Bronchial epithelial cell (primary cell): Measurements from ENCODE around the gene RCHY1. TPM values are rescaled to one million over a fixed set of nuclear protein-coding genes. Genes with fewer than 3 reads are reported as not detected.
"Not testable (repeated sequence)": the region's sequence is repeated elsewhere in the genome, so short reads cannot be mapped to it uniquely, and the experiment has no call there.

ENCODE experiments used
- DNase-seq: peaks from one replicate; pipeline ENCODE4 v3.0.0-alpha.2; 2010; ENCODE audit warnings: low read depth
- FAIRE-seq: peaks from 2 replicates; lab custom pipeline; 2011; peaks lifted over from hg19 to GRCh38; lab: Jason Lieb, UNC
- H3K27me3 ChIP-seq: 2 replicates; pipeline ENCODE4 v1.5.1; 2011; ENCODE audit warnings: low read length; ENCODE audit not compliant: control insufficient read depth, insufficient read depth
- H3K36me3 ChIP-seq: 2 replicates; pipeline ENCODE4 v1.5.1; 2011; ENCODE audit warnings: low read length; ENCODE audit not compliant: control insufficient read depth, insufficient read depth
- H3K4me3 ChIP-seq: 2 replicates; pipeline ENCODE4 v1.5.1; 2011; ENCODE audit warnings: mild to moderate bottlenecking, low read depth, low read length, control low read depth
- CTCF ChIP-seq: IDR thresholded peaks from 2 replicates; pipeline ENCODE4 v1.5.1; 2011; ENCODE audit warnings: mild to moderate bottlenecking, moderate library complexity, low read length, control low read depth, inconsistent platforms; ENCODE audit not compliant: insufficient read depth, severe bottlenecking
- total RNA-seq: library from RNA; depleted of rRNA; stranded (reverse); fragments of >200 nt; gene quantifications from 2 replicates; pipeline ENCODE4 v1.2.1, GENCODE V29; 2014

RCHY1 gene
- total RNA-seq, 1 donor from 2014 or later = 22.6 TPM

DNA sequence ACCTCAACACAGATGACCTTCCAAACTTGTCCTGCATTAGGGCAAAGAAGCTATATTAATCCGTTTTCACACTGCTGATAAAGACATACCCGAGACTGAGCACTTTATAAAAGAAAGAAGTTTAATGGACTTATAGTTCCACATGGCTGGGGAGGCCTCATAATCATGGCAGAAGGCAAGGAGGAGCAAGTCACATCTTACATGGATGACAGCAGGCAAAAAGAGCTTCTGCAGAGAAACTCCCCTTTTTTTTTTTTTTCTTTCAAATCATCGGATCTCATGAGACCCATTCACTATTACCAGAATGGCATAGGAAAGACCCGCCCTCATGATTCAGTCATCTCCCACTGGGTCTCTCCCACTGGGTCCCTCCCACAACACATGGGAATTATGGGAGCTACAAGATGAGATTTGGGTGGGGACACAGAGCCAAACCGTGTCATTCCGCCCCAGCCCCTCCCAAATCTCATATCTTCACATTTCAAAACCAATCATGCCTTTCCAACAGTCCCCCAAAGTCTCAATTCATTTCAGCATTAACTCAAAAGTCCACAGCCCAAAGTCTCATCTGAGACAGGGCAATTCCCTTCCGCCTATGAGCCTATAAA, 17.4 kb upstream of the RCHY1 start:
- H3K36me3 ChIP-seq, FAIRE-seq, H3K4me3 ChIP-seq, H3K27me3 ChIP-seq, DNase-seq: not testable (repeated sequence)

DNA sequence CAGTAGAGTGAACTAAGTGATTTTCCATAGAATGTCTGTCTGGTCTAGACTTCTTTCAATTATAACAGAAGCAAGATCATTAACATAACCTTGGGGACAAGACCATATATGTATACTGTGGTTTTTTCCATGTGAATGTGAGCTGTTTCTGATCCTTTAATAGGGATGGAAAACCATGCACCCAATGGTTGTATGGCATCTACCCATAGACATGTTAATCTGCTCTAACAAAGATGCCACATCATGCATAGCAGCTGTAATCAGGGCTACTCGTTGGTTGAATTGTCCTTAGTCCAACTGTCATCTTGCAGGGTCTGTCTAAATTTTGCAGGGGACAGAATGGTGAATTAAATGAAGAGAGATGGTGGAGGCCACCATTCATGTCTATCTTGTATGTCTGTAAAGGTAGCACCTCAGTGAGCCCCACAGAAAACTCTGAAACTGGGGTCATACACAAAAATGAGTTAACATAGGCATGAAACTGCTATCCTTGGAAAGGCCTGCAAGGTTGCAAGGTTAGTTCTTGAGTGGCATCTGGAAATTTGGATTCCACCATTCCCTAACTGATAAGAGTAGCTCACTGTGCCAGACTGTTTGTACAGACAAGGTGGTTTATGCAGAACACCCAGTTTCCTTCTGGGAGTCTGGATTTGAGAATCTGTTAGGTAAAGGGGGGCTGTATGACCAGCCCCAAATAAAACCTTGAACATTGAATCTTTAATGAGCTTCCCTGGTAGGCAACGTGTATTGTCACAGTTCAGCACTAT, 16.5 kb upstream of the RCHY1 start:
- no peak for TF ChIP-seq CTCF
- Histone ChIP-seq H3K36me3 (peaks cover 1% of the 10 kb centered on the region), H3K4me3 (no peak overlapping the region), H3K27me3 (no peaks in the 10 kb centered on the region)
- DNase-seq (no peak), FAIRE-seq (no peak)

GRCh38 chr4:75527482-75527881, 13.3 kb upstream of the RCHY1 start:
- FAIRE-seq (no peak), DNase-seq (no peak)
- Histone ChIP-seq H3K36me3 (peaks cover 1% of the 10 kb centered on the region), H3K27me3 (no peaks in the 10 kb centered on the region), H3K4me3 (no peak overlapping the region)
- TF ChIP-seq CTCF = no peak

DNA sequence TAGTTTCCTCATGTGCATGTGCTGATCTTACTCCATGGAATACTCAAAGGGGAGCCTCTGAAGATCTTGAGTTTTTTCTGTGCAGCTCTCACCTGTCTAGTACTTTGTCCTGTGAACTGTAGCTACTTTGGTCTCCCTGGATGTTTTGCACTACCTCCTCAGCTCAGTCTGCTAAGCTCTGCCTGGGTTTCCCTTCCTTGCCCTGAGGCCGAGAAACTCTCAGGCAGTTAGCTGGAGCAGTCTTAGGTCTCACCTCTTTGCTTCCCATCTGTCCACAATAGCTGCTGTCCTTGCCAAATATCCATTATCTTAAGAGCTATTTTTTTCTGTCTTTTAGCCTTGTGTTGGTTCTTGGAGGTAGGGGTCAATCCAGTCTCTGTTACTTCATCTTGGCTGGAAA, 11.7 kb upstream of the RCHY1 start:
- no peak for DNase-seq
- TF ChIP-seq CTCF = no peak

DNA sequence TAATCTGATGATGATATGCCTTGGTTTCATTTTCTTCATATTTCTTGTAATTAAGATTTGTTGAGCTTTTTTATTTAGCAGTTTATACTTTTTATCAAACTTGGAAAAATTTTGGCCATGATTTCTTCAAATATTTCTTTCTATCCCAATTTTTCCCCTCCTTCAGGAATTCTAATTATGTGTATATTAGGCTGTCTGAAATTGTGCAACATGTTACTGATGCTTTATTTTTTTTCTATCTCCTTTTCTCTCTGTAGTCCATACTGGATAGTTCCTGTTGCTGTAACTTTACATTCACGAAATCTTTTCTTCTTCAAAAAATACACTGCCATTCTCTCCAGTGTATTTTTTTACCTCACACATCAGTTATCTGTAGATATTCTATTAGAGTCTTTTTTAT, 10.9 kb upstream of the RCHY1 start:
- Histone ChIP-seq H3K27me3 (no peaks in the 10 kb centered on the region), H3K36me3 (peaks cover 1% of the 10 kb centered on the region), H3K4me3 (no peak overlapping the region)
- no peak for TF ChIP-seq CTCF
- FAIRE-seq (no peak), DNase-seq (no peak)

More for the DNA sequence above, 11.7 kb upstream of the RCHY1 start:
- Histone ChIP-seq H3K27me3 (no peaks in the 10 kb centered on the region), H3K36me3 (peaks cover 1% of the 10 kb centered on the region), H3K4me3 (no peak overlapping the region)
- FAIRE-seq = no peak

DNA sequence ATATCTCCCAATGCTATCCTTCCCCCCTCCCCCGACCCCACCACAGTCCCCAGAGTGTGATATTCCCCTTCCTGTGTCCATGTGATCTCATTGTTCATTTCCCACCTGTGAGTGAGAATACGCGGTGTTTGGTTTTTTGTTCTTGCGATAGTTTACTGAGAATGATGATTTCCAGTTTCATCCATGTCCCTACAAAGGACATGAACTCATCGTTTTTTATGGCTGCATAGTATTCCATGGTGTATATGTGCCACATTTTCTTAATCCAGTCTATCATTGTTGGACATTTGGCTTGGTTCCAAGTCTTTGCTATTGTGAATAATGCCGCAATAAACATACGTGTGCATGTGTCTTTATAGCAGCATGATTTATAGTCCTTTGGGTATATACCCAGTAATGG, 5.2 kb upstream of the RCHY1 start:
- not testable (repeated sequence) for DNase-seq, H3K4me3 ChIP-seq, H3K27me3 ChIP-seq, H3K36me3 ChIP-seq, FAIRE-seq
